Measurements from ENCODE around the gene SLC66A3.

GRCh38 chr2:11168488-11168887 lies 13.2 kb downstream of the SLC66A3 start:
- TF ChIP-seq TAF1 (IDR thresholded peaks at IDR 0.05; ENCODE audit: low read depth), result no peak
- no peak for TF ChIP-seq EP300 (IDR thresholded peaks at IDR 0.05; ENCODE audit: borderline replicate concordance)
- TF ChIP-seq FOXM1 (IDR thresholded peaks at IDR 0.05; ENCODE audit: borderline replicate concordance, low read depth), result no peak
- TF ChIP-seq USF1 (IDR thresholded peaks at IDR 0.05), result no peak
- no peak for TF ChIP-seq REST (IDR thresholded peaks at IDR 0.05; ENCODE audit: low read depth)
- TF ChIP-seq CEBPB (IDR thresholded peaks at IDR 0.05), result no peak
- TF ChIP-seq YY1 (IDR thresholded peaks at IDR 0.05; ENCODE audit: low read depth), result no peak
- no peak for TF ChIP-seq TEAD4 (IDR thresholded peaks at IDR 0.05)
- TF ChIP-seq MAX (IDR thresholded peaks at IDR 0.05), result no peak
- no peak for TF ChIP-seq RAD21 (IDR thresholded peaks at IDR 0.05; ENCODE audit: low read depth)

All from Ishikawa (cell line).